WTC11 (cell line): ENCODE data around the gene C5AR1. TPM values are rescaled to one million over a fixed set of nuclear protein-coding genes. Genes with fewer than 3 reads are reported as not detected.

Experiments
- ATAC-seq: fragments of 200-7000 bp; cut with Tn5 transposase; 2 replicates; pipeline ENCODE4 v1.10.0; 2021; ENCODE audit warnings: mild to moderate bottlenecking, moderate library complexity
- CTCF ChIA-PET: fragments of 300-600 bp; sonication (Branson Sonifier 250); formaldehyde crosslinking; loops from one replicate; lab custom pipeline; 2021; ENCODE audit warnings: antibody characterized with exemption; lab: Charles Lee
- POLR2A ChIA-PET: fragments of 350-600 bp; sonication (Branson Sonifier 250); formaldehyde crosslinking; loops from one replicate; lab custom pipeline; 2021; ENCODE audit warnings: antibody characterized with exemption; lab: Charles Lee
- DNase-seq: peaks from one replicate; pipeline ENCODE4 v3.0.0; 2021; ENCODE audit warnings: low spot score
- H3K27ac Mint-ChIP-seq: 2 replicates; pipeline ENCODE4 v1.8.0; 2021; ENCODE audit warnings: mixed read lengths
- H3K27me3 Mint-ChIP-seq: 2 replicates; pipeline ENCODE4 v1.8.0; 2021; ENCODE audit warnings: low read depth, mild to moderate bottlenecking, moderate library complexity, mixed read lengths
- H3K36me3 Mint-ChIP-seq: 2 replicates; pipeline ENCODE4 v1.8.0; 2021; ENCODE audit warnings: mixed read lengths
- H3K4me1 Mint-ChIP-seq: 2 replicates; pipeline ENCODE4 v1.8.0; 2022; ENCODE audit warnings: mixed read lengths
- H3K4me3 Mint-ChIP-seq: 2 replicates; pipeline ENCODE4 v1.8.0; 2021; ENCODE audit warnings: mild to moderate bottlenecking, moderate library complexity, mixed read lengths
- H3K9me3 Mint-ChIP-seq: 2 replicates; pipeline ENCODE4 v1.8.0; 2021; ENCODE audit warnings: mixed read lengths
- ATF1 ChIP-seq: sonication (generic); formaldehyde crosslinking; IDR thresholded peaks from 2 replicates; pipeline ENCODE4 v1.8.1; 2023; ENCODE audit warnings: mild to moderate bottlenecking, moderate library complexity, missing genetic modification reagents
- CREM ChIP-seq: sonication (generic); formaldehyde crosslinking; IDR thresholded peaks from 2 replicates; pipeline ENCODE4 v1.8.1; 2022; ENCODE audit warnings: mild to moderate bottlenecking, missing genetic modification reagents, moderate library complexity
- ETV6 ChIP-seq: sonication (generic); formaldehyde crosslinking; IDR thresholded peaks from 2 replicates; pipeline ENCODE4 v1.8.1; 2022; ENCODE audit warnings: mild to moderate bottlenecking, missing genetic modification reagents
- GRHL2 ChIP-seq: fragments of 250-450 bp; sonication (Bioruptor Pico); IDR thresholded peaks from 2 replicates; pipeline ENCODE4 v1.8.0; 2022; ENCODE audit warnings: mild to moderate bottlenecking, moderate library complexity; ENCODE audit not compliant: insufficient replicate concordance, severe bottlenecking
- JAZF1 ChIP-seq: fragments of 250-450 bp; sonication (Bioruptor Pico); IDR thresholded peaks from 2 replicates; pipeline ENCODE4 v1.9.0; 2021; ENCODE audit warnings: moderate library complexity, mild to moderate bottlenecking, inconsistent platforms
- KAT7 ChIP-seq: sonication (generic); formaldehyde crosslinking; IDR thresholded peaks from 2 replicates; pipeline ENCODE4 v1.8.1; 2023; ENCODE audit warnings: missing genetic modification reagents, mild to moderate bottlenecking, borderline replicate concordance
- MYBL2 ChIP-seq: sonication (generic); formaldehyde crosslinking; IDR thresholded peaks from 2 replicates; pipeline ENCODE4 v1.8.1; 2023; ENCODE audit warnings: mild to moderate bottlenecking, moderate library complexity, missing genetic modification reagents
- NFE2L1 ChIP-seq: sonication (generic); formaldehyde crosslinking; IDR thresholded peaks from 2 replicates; pipeline ENCODE4 v1.8.1; 2023; ENCODE audit warnings: missing genetic modification reagents
- RELA ChIP-seq: sonication (generic); formaldehyde crosslinking; IDR thresholded peaks from 2 replicates; pipeline ENCODE4 v1.8.1; 2022; ENCODE audit warnings: missing genetic modification reagents, mild to moderate bottlenecking, borderline replicate concordance
- SMAD3 ChIP-seq: sonication (generic); formaldehyde crosslinking; IDR thresholded peaks from 2 replicates; pipeline ENCODE4 v1.8.0; 2022; ENCODE audit warnings: missing genetic modification reagents, mild to moderate bottlenecking, borderline replicate concordance
- TP53 ChIP-seq: sonication (generic); formaldehyde crosslinking; IDR thresholded peaks from 2 replicates; pipeline ENCODE4 v1.8.1; 2023; ENCODE audit warnings: mild to moderate bottlenecking, missing genetic modification reagents
- ZNF232 ChIP-seq: sonication (generic); formaldehyde crosslinking; IDR thresholded peaks from 2 replicates; pipeline ENCODE4 v1.8.0; 2022; ENCODE audit warnings: mild to moderate bottlenecking, missing genetic modification reagents
- ZNF416 ChIP-seq: fragments of 250-450 bp; sonication (Bioruptor Pico); IDR thresholded peaks from 2 replicates; pipeline ENCODE4 v1.9.0; 2021; ENCODE audit warnings: mild to moderate bottlenecking, inconsistent platforms
- ZNF423 ChIP-seq: fragments of 250-450 bp; sonication (Bioruptor Pico); IDR thresholded peaks from 2 replicates; pipeline ENCODE4 v2.1.2; 2022; ENCODE audit warnings: mild to moderate bottlenecking, moderate library complexity
- total RNA-seq: library from RNA; stranded (reverse); gene quantifications from 3 replicates; pipeline ENCODE4 v1.2.3, GENCODE V29; 2021
- TF ChIP-seq, protein P1 (sequence below): sonication (generic); formaldehyde crosslinking; IDR thresholded peaks from 2 replicates; pipeline ENCODE4 v1.8.0; 2022; ENCODE audit warnings: missing genetic modification reagents
- TF ChIP-seq, protein P2 (sequence below): sonication (generic); formaldehyde crosslinking; IDR thresholded peaks from 2 replicates; pipeline ENCODE4 v1.8.0; 2023; ENCODE audit warnings: missing genetic modification reagents
- TF ChIP-seq, protein P3 (sequence below): sonication (generic); formaldehyde crosslinking; IDR thresholded peaks from 2 replicates; pipeline ENCODE4 v1.8.0; 2022; ENCODE audit warnings: mild to moderate bottlenecking, missing genetic modification reagents
- TF ChIP-seq, protein P4 (sequence below): sonication (generic); formaldehyde crosslinking; IDR thresholded peaks from 2 replicates; pipeline ENCODE4 v1.8.0; 2022; ENCODE audit warnings: mild to moderate bottlenecking, missing genetic modification reagents
- TF ChIP-seq, protein P5 (sequence below): sonication (generic); formaldehyde crosslinking; IDR thresholded peaks from 2 replicates; pipeline ENCODE4 v1.8.0; 2023; ENCODE audit warnings: missing genetic modification reagents, mild to moderate bottlenecking, borderline replicate concordance
- TF ChIP-seq, protein P6 (sequence below): sonication (generic); formaldehyde crosslinking; IDR thresholded peaks from 2 replicates; pipeline ENCODE4 v1.8.0; 2022; ENCODE audit warnings: mild to moderate bottlenecking, missing genetic modification reagents
- TF ChIP-seq, protein P7 (sequence below): sonication (generic); formaldehyde crosslinking; conservative IDR thresholded peaks from 2 replicates; pipeline ENCODE4 v1.8.1; 2023; ENCODE audit warnings: mild to moderate bottlenecking, low read depth, missing genetic modification reagents, moderate library complexity

C5AR1 gene
- total RNA-seq, 1 experiment from 2014 or later = 0.28 TPM

DNA sequence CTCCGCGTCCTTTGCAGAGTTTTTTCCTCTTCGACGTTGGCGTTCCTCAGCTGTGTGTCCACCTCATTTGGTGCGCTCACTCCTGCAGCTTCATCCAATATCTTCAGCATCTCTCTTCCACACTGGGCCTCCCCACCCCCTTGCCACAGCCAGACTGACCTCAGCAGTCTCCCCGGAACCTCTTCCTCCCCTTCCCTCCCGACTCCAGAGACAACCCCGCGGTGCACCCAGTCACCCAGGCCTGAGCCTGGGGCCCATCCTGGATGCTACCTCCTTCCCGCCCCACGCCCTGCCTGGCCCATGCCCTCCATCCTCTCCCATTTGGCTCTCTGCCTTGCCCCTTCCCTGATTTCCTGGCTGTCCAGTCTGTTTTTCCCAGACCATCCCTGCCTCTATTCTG lies 14.2 kb downstream of the C5AR1 start (continued):
- TF ChIP-seq, protein P1, sequence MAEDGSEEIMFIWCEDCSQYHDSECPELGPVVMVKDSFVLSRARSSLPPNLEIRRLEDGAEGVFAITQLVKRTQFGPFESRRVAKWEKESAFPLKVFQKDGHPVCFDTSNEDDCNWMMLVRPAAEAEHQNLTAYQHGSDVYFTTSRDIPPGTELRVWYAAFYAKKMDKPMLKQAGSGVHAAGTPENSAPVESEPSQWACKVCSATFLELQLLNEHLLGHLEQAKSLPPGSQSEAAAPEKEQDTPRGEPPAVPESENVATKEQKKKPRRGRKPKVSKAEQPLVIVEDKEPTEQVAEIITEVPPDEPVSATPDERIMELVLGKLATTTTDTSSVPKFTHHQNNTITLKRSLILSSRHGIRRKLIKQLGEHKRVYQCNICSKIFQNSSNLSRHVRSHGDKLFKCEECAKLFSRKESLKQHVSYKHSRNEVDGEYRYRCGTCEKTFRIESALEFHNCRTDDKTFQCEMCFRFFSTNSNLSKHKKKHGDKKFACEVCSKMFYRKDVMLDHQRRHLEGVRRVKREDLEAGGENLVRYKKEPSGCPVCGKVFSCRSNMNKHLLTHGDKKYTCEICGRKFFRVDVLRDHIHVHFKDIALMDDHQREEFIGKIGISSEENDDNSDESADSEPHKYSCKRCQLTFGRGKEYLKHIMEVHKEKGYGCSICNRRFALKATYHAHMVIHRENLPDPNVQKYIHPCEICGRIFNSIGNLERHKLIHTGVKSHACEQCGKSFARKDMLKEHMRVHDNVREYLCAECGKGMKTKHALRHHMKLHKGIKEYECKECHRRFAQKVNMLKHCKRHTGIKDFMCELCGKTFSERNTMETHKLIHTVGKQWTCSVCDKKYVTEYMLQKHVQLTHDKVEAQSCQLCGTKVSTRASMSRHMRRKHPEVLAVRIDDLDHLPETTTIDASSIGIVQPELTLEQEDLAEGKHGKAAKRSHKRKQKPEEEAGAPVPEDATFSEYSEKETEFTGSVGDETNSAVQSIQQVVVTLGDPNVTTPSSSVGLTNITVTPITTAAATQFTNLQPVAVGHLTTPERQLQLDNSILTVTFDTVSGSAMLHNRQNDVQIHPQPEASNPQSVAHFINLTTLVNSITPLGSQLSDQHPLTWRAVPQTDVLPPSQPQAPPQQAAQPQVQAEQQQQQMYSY (CRISPR knock-in tag) = no peak
- TF ChIP-seq, protein P2, sequence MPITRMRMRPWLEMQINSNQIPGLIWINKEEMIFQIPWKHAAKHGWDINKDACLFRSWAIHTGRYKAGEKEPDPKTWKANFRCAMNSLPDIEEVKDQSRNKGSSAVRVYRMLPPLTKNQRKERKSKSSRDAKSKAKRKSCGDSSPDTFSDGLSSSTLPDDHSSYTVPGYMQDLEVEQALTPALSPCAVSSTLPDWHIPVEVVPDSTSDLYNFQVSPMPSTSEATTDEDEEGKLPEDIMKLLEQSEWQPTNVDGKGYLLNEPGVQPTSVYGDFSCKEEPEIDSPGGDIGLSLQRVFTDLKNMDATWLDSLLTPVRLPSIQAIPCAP = no peak
- TF ChIP-seq JAZF1 (CRISPR knock-in tag) (no peak), MYBL2 (no peak), ETV6 (CRISPR knock-in tag) (no peak)

DNA sequence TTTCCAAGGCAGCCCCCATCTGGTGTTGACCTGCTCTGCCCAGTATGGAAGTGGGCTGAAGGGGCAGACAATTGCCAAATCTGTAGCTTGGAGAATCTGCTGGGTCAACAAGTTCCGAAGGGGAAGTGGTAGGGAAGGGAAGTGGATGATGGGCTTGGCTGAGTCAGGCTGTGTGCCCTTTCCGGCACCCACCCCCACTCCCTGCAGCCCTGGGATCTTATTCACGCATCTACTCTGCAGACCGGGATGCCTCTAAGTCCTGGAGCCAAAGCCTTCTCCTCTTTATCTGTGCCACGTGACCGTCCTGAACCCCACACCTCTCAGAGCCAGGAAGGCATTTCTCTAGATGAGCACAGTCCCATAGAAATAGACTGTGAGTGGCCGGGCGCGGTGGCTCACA lies 14.8 kb downstream of the C5AR1 start:
- Mint-ChIP-seq H3K9me3 (peaks cover 6% of the 10 kb centered on the region), H3K4me1 (no peaks in the 10 kb centered on the region), H3K36me3 (no peaks in the 10 kb centered on the region), H3K27ac (no peak overlapping the region), H3K4me3 (no peak overlapping the region)
- DNase-seq (no peak), ATAC-seq (no peak)
- CTCF ChIA-PET = interaction anchor here (0.6 to 3.3 kb wide), 3 partner anchors 24 to 67 kb away, joined by 3 to 20 read pairs (median 3); partner anchors contain the start of gene DHX34
- TF ChIP-seq SMAD3 (CRISPR knock-in tag) = no peak
- TF ChIP-seq, protein P3, sequence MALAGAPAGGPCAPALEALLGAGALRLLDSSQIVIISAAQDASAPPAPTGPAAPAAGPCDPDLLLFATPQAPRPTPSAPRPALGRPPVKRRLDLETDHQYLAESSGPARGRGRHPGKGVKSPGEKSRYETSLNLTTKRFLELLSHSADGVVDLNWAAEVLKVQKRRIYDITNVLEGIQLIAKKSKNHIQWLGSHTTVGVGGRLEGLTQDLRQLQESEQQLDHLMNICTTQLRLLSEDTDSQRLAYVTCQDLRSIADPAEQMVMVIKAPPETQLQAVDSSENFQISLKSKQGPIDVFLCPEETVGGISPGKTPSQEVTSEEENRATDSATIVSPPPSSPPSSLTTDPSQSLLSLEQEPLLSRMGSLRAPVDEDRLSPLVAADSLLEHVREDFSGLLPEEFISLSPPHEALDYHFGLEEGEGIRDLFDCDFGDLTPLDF (CRISPR knock-in tag) = no peak
- TF ChIP-seq KAT7 (CRISPR knock-in tag) = no peak
- TF ChIP-seq ATF1 (CRISPR knock-in tag) = no peak
- TF ChIP-seq RELA (CRISPR knock-in tag) = no peak
- TF ChIP-seq, protein P4, sequence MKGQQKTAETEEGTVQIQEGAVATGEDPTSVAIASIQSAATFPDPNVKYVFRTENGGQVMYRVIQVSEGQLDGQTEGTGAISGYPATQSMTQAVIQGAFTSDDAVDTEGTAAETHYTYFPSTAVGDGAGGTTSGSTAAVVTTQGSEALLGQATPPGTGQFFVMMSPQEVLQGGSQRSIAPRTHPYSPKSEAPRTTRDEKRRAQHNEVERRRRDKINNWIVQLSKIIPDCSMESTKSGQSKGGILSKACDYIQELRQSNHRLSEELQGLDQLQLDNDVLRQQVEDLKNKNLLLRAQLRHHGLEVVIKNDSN = no peak
- no peak for TF ChIP-seq ZNF416 (CRISPR knock-in tag)
- no peak for TF ChIP-seq ZNF423 (CRISPR knock-in tag)
- no peak for TF ChIP-seq TP53
- no peak for TF ChIP-seq CREM (CRISPR knock-in tag)
- TF ChIP-seq, all 79 proteins: peak for 0
- H3K27me3 Mint-ChIP-seq = no peaks in the 10 kb centered on the region
- POLR2A ChIA-PET = interaction anchor here (0.5 kb wide), 1 partner anchor 236 kb away, joined by 3 read pairs; no protein-coding TSS in a partner anchor

DNA sequence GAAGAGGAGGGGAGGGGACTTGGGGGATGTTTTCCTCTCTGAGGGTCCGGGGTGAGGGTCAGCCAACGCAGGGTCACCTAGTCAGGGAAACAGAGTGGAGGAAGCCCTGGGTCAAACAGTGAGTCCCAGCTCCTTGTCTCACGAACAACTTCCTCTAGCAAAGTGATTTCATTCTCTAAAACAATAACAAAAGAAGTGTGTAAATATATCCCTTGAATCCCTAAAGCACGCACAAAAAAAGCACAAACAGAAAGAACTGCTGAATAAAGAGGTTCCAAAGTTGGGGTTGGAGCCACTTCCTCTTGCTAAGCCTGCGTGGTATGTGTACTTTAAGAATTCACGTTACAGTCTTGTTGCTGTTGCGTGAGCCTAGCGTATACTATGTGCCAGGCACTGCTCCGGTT lies 20.8 kb downstream of the C5AR1 start:
- no peaks in the 10 kb centered on the region for H3K36me3 Mint-ChIP-seq
- 0 out of 2 replicates have a peak, but pooled peaks cover 4% of the 10 kb centered on the region for H3K4me1 Mint-ChIP-seq
- no peak overlapping the region for H3K27ac Mint-ChIP-seq
- no peak for ATAC-seq
- no peaks in the 10 kb centered on the region for H3K9me3 Mint-ChIP-seq
- H3K4me3 Mint-ChIP-seq = no peak overlapping the region
- ChIA-PET CTCF (interaction anchor here (0.7 to 3.2 kb wide), 3 partner anchors 18 to 353 kb away, joined by 3 to 12 read pairs (median 8); partner anchors contain the start of gene DHX34), POLR2A (no interaction called here)
- DNase-seq = no peak
- H3K27me3 Mint-ChIP-seq = peaks cover 4% of the 10 kb centered on the region; the same call in 1 of the 2 replicates
- TF ChIP-seq NFE2L1 (CRISPR knock-in tag) (no peak), GRHL2 (CRISPR knock-in tag) (no peak), ATF1 (CRISPR knock-in tag) (no peak), ZNF232 (CRISPR knock-in tag) (no peak)
- TF ChIP-seq, protein P5, sequence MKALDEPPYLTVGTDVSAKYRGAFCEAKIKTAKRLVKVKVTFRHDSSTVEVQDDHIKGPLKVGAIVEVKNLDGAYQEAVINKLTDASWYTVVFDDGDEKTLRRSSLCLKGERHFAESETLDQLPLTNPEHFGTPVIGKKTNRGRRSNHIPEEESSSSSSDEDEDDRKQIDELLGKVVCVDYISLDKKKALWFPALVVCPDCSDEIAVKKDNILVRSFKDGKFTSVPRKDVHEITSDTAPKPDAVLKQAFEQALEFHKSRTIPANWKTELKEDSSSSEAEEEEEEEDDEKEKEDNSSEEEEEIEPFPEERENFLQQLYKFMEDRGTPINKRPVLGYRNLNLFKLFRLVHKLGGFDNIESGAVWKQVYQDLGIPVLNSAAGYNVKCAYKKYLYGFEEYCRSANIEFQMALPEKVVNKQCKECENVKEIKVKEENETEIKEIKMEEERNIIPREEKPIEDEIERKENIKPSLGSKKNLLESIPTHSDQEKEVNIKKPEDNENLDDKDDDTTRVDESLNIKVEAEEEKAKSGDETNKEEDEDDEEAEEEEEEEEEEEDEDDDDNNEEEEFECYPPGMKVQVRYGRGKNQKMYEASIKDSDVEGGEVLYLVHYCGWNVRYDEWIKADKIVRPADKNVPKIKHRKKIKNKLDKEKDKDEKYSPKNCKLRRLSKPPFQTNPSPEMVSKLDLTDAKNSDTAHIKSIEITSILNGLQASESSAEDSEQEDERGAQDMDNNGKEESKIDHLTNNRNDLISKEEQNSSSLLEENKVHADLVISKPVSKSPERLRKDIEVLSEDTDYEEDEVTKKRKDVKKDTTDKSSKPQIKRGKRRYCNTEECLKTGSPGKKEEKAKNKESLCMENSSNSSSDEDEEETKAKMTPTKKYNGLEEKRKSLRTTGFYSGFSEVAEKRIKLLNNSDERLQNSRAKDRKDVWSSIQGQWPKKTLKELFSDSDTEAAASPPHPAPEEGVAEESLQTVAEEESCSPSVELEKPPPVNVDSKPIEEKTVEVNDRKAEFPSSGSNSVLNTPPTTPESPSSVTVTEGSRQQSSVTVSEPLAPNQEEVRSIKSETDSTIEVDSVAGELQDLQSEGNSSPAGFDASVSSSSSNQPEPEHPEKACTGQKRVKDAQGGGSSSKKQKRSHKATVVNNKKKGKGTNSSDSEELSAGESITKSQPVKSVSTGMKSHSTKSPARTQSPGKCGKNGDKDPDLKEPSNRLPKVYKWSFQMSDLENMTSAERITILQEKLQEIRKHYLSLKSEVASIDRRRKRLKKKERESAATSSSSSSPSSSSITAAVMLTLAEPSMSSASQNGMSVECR (CRISPR knock-in tag) = no peak
- TF ChIP-seq, protein P6, sequence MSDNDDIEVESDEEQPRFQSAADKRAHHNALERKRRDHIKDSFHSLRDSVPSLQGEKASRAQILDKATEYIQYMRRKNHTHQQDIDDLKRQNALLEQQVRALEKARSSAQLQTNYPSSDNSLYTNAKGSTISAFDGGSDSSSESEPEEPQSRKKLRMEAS = no peak
- TF ChIP-seq, protein P7, sequence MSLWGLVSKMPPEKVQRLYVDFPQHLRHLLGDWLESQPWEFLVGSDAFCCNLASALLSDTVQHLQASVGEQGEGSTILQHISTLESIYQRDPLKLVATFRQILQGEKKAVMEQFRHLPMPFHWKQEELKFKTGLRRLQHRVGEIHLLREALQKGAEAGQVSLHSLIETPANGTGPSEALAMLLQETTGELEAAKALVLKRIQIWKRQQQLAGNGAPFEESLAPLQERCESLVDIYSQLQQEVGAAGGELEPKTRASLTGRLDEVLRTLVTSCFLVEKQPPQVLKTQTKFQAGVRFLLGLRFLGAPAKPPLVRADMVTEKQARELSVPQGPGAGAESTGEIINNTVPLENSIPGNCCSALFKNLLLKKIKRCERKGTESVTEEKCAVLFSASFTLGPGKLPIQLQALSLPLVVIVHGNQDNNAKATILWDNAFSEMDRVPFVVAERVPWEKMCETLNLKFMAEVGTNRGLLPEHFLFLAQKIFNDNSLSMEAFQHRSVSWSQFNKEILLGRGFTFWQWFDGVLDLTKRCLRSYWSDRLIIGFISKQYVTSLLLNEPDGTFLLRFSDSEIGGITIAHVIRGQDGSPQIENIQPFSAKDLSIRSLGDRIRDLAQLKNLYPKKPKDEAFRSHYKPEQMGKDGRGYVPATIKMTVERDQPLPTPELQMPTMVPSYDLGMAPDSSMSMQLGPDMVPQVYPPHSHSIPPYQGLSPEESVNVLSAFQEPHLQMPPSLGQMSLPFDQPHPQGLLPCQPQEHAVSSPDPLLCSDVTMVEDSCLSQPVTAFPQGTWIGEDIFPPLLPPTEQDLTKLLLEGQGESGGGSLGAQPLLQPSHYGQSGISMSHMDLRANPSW (CRISPR knock-in tag) = no peak
